Endodermal cell (in vitro differentiated cells): ENCODE results near the gene BICRA. TPM values are rescaled to one million over a fixed set of nuclear protein-coding genes. Genes with fewer than 3 reads are reported as not detected.
A peak's percentile ranks its signal among the peaks of the same experiment; 100 is the strongest.
"Not testable (repeated sequence)": the region's sequence is repeated elsewhere in the genome, so short reads cannot be mapped to it uniquely, and the experiment has no call there.

ENCODE experiments used
- DNase-seq: peaks from one replicate; pipeline ENCODE4 v3.0.0-alpha.2; 2017
- H3K27ac ChIP-seq: 2 replicates; pipeline ENCODE4 v1.5.1; 2013; ENCODE audit warnings: mild to moderate bottlenecking, low read depth, low read length, moderate library complexity
- H3K27me3 ChIP-seq: 2 replicates; pipeline ENCODE4 v1.6.1; 2013; ENCODE audit warnings: mild to moderate bottlenecking, low read length, moderate library complexity; ENCODE audit not compliant: insufficient read depth, control insufficient read depth, poor library complexity, severe bottlenecking
- H3K36me3 ChIP-seq: 2 replicates; pipeline ENCODE4 v1.7.0; 2013; ENCODE audit warnings: mild to moderate bottlenecking, low read length, moderate library complexity; ENCODE audit not compliant: control insufficient read depth, insufficient read depth
- H3K4me1 ChIP-seq: one replicate; pipeline ENCODE4 v1.7.0; 2013; ENCODE audit warnings: low read length; ENCODE audit not compliant: control insufficient read depth, insufficient read depth
- H3K4me3 ChIP-seq: 2 replicates; pipeline ENCODE4 v1.5.1; 2013; ENCODE audit warnings: mild to moderate bottlenecking, low read length, moderate library complexity
- H3K9ac ChIP-seq: 2 replicates; pipeline ENCODE4 v1.6.1; 2013; ENCODE audit warnings: mild to moderate bottlenecking, low read length, moderate library complexity; ENCODE audit not compliant: poor library complexity, severe bottlenecking; ENCODE audit errors: extremely low read depth
- H3K9me3 ChIP-seq: 2 replicates; pipeline ENCODE4 v1.6.1; 2013; ENCODE audit warnings: mild to moderate bottlenecking, low read length, moderate library complexity; ENCODE audit not compliant: control insufficient read depth
- H3K27ac Mint-ChIP-seq: 2 replicates; pipeline ENCODE4 v1.8.0; 2020; ENCODE audit warnings: mixed read lengths
- H3K27me3 Mint-ChIP-seq: 2 replicates; pipeline ENCODE4 v1.8.0; 2021; ENCODE audit warnings: mild to moderate bottlenecking, mixed read lengths; ENCODE audit not compliant: insufficient read depth
- H3K36me3 Mint-ChIP-seq: 2 replicates; pipeline ENCODE4 v1.8.0; 2020; ENCODE audit warnings: low read depth, mixed read lengths
- H3K4me1 Mint-ChIP-seq: 2 replicates; pipeline ENCODE4 v1.8.0; 2020; ENCODE audit warnings: mixed read lengths
- H3K4me3 Mint-ChIP-seq: 2 replicates; pipeline ENCODE4 v1.8.0; 2020; ENCODE audit warnings: mild to moderate bottlenecking, moderate library complexity, mixed read lengths
- H3K9me3 Mint-ChIP-seq: 2 replicates; pipeline ENCODE4 v1.8.0; 2020; ENCODE audit warnings: mild to moderate bottlenecking, mixed read lengths
- CTCF ChIP-seq: fragments of 200-600 bp; sonication (generic); conservative IDR thresholded peaks from 2 replicates; pipeline ENCODE4 v1.5.0; 2021; ENCODE audit warnings: antibody characterized with exemption, mild to moderate bottlenecking
- WGBS, 2 experiments: methylation state at CpG; one replicate each; pipeline versions ENCODE4 v1.1.5 to v1.1.7; 2013; ENCODE audit warnings: missing lambda C conversion rate in 2 of 2, mixed read lengths in 1 of 2; ENCODE audit not compliant: insufficient coverage in 1 of 2, insufficient read length in 1 of 2; 5-methylcytosine and 5-hydroxymethylcytosine counted together
- total RNA-seq, 2 donors: library from RNA; stranded (reverse); fragmentation: NEBNext Ultra II Directional in 1 of 2; extraction: Animal tissue kit (Norgen Biotek cat#: 25700) in 1 of 2; gene quantifications; 2 replicates in 1 of 2; 3 replicates in 1 of 2; pipeline ENCODE4 v1.2.1, GENCODE V29; 2021

The BICRA gene
- total RNA-seq, 2 donors from 2014 or later = 30.0 to 30.1 TPM

GRCh38 chr19:47726467-47726866 is 117.5 kb downstream of the BICRA start:
- DNase-seq = no peak
- Histone ChIP-seq H3K9me3 (no peaks in the 10 kb centered on the region), H3K27me3 (no peaks in the 10 kb centered on the region), H3K4me1 (no peaks in the 10 kb centered on the region), H3K4me3 (no peak overlapping the region), H3K9ac (no peak overlapping the region), H3K27ac (no peak overlapping the region), H3K36me3 (no peaks in the 10 kb centered on the region)
- Mint-ChIP-seq H3K36me3 (peaks cover 1% of the 10 kb centered on the region), H3K27ac (no peak overlapping the region), H3K27me3 (peaks cover 4% of the 10 kb centered on the region), H3K4me3 (no peak overlapping the region), H3K4me1 (peaks cover 9% of the 10 kb centered on the region), H3K9me3 (no peaks in the 10 kb centered on the region)
- no peak for TF ChIP-seq CTCF
- WGBS, 2 experiments = 82 to 99% methylated on average over 3 to 4 of the region's 4 CpGs

GRCh38 chr19:47728295-47728694 is 119.4 kb downstream of the BICRA start:
- H3K4me1 Mint-ChIP-seq, H3K9me3 ChIP-seq, H3K9me3 Mint-ChIP-seq, H3K4me3 ChIP-seq, H3K9ac ChIP-seq, H3K4me3 Mint-ChIP-seq, H3K36me3 ChIP-seq, H3K27ac Mint-ChIP-seq, H3K27me3 Mint-ChIP-seq, H3K27ac ChIP-seq, H3K36me3 Mint-ChIP-seq, H3K27me3 ChIP-seq, DNase-seq, H3K4me1 ChIP-seq: not testable (repeated sequence)
- WGBS, 2 experiments = 89 to 100% methylated on average over 1 to 4 of the region's 4 CpGs

- H3K27me3 Mint-ChIP-seq = peaks cover 4% of the 10 kb centered on the region
- Histone ChIP-seq H3K4me3 (peak overlapping the region; percentile 77), H3K4me1 (no peaks in the 10 kb centered on the region), H3K27me3 (no peaks in the 10 kb centered on the region), H3K27ac (no peak overlapping the region), H3K9me3 (no peaks in the 10 kb centered on the region), H3K9ac (peak overlapping the region; percentile 25), H3K36me3 (no peaks in the 10 kb centered on the region)
- peaks cover 9% of the 10 kb centered on the region for H3K4me1 Mint-ChIP-seq
- H3K27ac Mint-ChIP-seq = peak overlapping the region; percentile 71
- no peak for TF ChIP-seq CTCF
- 19 to 20% methylated on average over 7 to 8 of the region's 9 CpGs for WGBS, 2 experiments
- peak; percentile 85 for DNase-seq
- peaks cover 1% of the 10 kb centered on the region for H3K36me3 Mint-ChIP-seq
- peak overlapping the region; percentile 66 for H3K4me3 Mint-ChIP-seq
- no peaks in the 10 kb centered on the region for H3K9me3 Mint-ChIP-seq
Observed at GRCh38 chr19:47729468-47729798, 120.5 kb downstream of the BICRA start.
